Right kidney (tissue), 9 donors: ENCODE measurements around the gene THUMPD3.

Experiments used
- DNase-seq: peaks from one replicate; pipeline ENCODE4 v3.0.0-alpha.2; 2016
- long read RNA-seq, 8 donors: transcript quantifications; one replicate each; lab custom pipeline, GENCODE V29; 2026

Gene THUMPD3, protein sequence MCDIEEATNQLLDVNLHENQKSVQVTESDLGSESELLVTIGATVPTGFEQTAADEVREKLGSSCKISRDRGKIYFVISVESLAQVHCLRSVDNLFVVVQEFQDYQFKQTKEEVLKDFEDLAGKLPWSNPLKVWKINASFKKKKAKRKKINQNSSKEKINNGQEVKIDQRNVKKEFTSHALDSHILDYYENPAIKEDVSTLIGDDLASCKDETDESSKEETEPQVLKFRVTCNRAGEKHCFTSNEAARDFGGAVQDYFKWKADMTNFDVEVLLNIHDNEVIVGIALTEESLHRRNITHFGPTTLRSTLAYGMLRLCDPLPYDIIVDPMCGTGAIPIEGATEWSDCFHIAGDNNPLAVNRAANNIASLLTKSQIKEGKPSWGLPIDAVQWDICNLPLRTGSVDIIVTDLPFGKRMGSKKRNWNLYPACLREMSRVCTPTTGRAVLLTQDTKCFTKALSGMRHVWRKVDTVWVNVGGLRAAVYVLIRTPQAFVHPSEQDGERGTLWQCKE
- long read RNA-seq, donor 1, partial matches to known transcripts = 22 of 25 reads
- long read RNA-seq, donor 1, other reads (novel, unspliced or antisense) = 0 of 25 reads
- long read RNA-seq, donor 2, partial matches to known transcripts = 0 of 2 reads
- long read RNA-seq, donor 2, other reads (novel, unspliced or antisense) = 0 of 2 reads
- long read RNA-seq, donor 3 = 0 reads
- long read RNA-seq, donor 4, partial matches to known transcripts = 68 of 73 reads
- long read RNA-seq, donor 4, other reads (novel, unspliced or antisense) = 0 of 73 reads
- long read RNA-seq, donor 5, partial matches to known transcripts = 18 of 24 reads
- long read RNA-seq, donor 5, other reads (novel, unspliced or antisense) = 0 of 24 reads
- long read RNA-seq, donor 6, partial matches to known transcripts = 6 of 9 reads
- long read RNA-seq, donor 6, other reads (novel, unspliced or antisense) = 0 of 9 reads
- long read RNA-seq, donor 7, transcript THUMPD3-206 (10 exons, 2,877 nt) = major isoform, 5 of 19 reads
- long read RNA-seq, donor 7, partial matches to known transcripts = 12 of 19 reads
- long read RNA-seq, donor 7, other reads (novel, unspliced or antisense) = 0 of 19 reads
- long read RNA-seq, donor 8, partial matches to known transcripts = 11 of 16 reads
- long read RNA-seq, donor 8, other reads (novel, unspliced or antisense) = 0 of 16 reads

DNA sequence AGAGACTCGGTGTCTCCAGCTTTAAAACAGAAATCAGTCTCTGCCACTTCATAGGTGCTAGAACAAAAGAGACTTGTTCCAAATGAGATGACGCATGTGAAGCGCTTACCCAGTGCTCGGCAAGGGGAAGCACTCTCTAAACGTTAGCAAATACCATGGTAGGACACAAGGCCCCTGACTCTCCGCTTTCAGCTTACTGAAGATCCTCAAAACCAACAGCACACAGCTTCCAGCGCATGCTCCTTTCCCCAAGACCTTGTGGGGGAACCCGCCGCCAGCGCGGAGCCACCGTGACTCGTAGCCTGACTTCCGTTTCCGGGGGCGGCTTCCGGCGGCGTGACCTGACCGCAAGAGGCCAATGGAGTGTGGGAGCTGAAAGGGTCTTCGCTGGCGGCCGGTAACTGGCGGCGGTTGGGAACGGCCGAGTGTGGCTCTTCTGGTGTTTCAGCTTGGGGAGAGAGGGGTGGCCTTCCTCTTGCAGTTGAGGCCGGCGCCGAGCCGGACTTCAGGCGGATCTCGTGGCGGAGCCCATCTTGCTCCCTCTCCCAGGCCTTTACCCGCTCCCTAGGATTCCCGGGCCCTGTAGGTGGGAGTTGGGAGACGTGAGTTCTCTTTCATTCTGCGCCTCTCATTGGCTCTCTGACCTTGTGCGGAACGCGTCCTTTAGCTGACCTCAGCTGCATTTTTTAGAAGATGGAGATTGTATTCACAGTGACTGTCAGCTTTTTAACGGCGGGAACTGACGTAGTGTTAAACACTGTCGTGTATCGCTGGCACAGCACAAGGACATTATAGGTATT lies at the start of gene THUMPD3:
Gene THUMPD3 (plus strand): TSS at position 324 of the 800 bp plus-strand sequence. CDS start 2,015 bp downstream, outside the sequence.
- peak; percentile 96 for DNase-seq

DNA sequence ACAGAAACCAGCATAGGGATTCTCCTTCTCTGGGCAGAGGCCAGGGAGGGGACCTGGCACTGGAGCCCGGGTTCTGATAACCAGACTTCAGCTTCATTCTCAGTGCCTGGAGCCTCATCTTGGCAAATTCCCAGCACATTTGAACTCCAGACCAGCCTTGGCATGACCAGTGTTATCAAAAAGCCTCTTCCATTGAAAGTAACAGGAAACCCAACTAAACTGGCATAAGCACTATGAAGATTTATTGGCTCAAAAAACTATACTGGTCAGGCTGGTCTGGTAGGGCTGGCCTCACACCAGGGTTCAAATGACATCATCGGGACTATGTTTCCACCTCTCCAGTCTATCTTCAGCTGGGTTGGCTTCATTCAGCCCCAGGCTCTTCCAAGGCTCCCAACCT lies 48.1 kb upstream of the THUMPD3 start:
- DNase-seq = no peak

DNA sequence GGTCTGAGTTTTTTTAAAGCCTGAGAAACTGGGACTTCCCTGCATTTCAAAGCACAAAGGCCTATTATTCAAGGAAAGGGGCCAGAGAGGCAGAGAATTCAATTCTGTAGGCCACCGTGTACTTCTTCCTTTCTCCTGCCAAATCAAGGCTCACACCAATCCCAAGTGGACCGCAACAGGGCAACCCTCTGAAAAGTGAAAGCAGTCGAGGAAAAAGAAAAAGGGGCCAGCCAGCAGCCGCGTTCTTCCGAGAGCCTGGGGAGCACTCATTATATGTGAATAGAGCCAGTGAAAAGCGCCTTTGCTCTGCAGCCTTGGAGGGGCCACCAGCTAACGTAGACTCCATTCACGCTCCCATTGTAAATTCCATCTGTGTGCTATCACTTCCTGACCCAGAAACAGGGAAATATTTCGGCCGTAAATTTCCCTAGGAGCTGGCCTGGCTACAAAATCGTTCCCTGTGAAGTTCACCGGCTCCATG lies 45.9 kb upstream of the THUMPD3 start:
- DNase-seq = peak; percentile 66

DNA sequence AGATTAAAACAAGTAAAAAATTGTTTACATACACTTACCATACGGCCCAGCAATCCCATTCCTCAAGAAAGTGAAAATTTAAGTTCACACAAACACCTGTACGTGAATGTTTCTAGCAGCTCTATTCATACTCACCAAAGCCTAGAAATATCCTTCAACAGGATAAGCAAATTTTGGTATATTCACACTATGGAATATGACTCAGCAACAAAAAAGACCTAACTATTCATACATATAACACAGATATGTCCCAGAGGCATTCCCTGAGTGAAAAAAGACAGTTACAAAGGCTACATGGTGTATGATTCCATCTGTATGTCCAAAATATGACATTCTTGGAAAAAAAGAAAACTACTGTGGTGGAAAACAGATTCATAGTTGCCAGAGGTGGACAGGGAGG lies 40.1 kb upstream of the THUMPD3 start:
- DNase-seq = no peak

DNA sequence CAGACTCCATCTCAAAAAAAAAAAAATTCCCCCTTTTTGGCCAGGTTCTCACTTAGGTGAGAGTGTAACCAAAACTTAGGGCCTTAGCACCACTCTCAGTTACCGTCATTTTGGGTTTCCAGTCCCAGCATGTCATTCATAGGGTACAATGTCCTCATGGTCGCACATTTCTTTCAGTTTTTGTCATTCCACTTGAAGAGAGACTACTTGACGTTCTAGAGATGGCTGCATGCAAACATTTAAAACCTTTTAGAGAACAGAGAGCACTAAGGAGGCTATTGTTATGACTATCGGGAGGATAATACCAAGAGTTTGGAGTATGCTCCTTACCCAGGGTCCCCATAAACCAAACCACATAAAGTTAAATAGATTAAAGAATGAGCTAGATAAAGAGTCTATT lies 37.9 kb upstream of the THUMPD3 start:
- DNase-seq = no peak

DNA sequence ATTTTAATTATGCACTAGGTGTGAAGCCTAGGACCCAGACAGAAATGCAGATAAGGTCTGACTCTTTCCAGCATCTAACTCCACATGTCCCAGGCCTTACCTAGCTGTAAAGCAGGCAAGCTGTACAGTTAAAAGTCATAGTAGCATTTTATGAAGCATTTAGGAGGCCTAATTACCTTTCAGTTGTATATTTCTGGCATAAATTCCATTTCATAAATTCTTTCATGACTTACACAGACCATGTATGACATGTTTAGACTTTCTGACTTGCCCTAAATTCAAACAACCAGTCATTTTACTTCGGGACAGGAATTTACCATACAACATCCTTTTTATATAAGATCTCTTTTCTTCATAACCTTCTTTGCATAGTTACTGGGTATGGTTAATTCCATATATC lies 35.3 kb upstream of the THUMPD3 start:
- no peak for DNase-seq

DNA sequence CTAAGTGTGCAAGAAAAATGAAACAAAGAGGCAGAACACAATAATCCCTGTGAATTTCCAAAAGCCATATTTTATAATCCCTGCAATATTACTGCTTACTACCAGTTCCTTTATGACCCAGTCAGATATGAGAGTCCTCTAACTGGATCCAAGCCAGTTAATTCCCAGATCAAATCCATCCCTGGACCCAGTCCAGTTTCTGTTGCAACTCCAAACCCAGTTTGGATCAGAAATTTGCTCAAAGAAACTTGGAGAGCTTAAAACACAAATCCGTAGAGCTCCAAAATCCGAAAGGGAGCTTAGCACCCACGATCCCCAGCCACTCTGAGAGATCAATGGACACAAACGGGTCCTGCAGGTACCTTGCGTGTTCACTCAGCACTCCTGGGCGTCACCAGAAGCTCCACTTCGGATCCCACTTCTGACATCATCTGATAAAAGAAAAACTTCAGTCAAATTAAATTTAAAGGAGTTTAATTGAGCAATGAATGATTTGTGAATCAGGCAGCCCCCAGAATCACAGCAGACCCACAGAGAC lies 32.6 kb upstream of the THUMPD3 start:
- no peak for DNase-seq

DNA sequence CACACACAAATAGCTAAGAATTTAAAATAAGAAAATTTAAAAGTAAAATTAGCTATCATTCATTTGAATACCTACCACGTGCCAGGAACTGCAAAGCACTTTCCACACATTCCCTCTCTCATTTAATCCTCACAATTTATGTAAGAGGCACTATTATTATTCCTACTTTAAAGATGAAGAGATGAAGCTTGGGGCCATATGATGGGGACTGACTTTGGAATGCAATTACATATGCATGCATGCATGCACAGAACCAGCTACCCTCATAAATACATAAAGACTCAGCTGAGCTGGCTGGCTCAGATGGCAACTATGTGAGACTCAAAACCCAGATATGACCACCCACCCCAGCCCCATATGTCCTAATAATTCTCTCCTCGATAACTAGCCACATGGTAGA lies 31.7 kb upstream of the THUMPD3 start:
- DNase-seq = no peak

DNA sequence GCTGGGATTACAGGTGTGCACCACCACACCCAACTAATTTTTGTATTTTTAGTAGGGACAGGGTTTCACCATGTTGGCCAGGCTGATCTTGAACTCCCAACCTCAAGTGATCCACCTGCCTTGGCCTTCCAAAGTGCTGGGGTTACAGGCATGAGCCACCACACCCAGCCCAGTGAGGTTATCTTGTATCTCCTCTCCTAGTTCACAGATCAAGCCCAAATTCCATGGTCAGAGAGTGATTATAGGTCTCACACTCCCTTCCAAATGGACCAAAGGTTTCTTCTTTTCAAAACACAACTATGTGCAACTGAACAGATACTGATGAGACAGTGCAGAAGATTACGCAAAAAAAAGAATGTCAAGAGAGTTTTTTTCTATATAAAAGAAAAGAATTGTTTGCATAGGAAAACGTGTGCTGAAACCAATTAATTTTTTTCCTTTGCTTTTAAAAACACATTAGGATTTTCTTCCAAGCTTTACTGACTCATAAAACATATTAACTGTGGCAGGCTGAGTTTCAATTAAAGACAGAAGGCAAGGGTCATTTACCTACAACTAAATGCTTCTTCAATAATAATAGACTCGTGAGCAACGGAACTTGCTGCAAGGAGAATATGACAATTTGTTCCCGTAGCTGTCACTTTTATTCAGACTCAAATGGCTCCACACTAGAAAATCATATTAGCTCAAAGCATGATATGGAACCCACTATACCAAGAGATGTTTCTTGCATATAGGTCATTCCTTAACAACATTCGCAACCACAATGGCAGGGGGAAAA lies 30.4 kb upstream of the THUMPD3 start:
- no peak for DNase-seq

DNA sequence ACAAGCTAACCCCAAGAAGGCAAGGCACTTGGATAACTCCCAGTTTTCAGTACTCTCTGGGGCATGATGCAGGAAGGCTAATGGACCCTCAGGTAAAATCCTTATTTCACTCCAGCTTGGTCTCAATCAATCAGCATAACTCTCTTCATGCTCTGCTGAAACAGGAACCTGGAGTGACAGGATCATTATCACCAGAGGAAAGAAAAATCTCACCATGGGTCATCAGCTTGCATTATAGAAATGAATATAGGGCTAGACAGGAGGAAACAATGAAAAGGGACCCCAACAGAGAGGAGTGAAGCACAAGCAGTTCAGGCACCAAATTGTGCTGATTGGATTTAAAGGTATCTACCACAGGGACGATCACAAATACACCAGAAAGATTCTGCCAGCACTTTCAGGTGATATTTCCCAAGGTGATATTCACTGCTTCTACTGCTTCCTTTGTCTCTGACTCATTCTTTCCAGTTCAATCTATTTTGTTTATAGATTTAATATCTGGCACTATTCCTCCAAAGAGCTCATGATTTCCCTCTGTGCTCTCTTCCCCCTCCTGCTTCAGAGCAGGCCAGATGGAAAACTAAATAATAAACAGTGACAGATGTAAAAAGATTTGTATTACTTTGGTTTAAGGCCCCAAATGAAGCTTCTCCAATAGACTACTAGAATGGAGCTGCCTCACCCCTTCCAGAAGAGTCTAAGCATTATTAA lies 22.9 kb upstream of the THUMPD3 start:
- DNase-seq = no peak

DNA sequence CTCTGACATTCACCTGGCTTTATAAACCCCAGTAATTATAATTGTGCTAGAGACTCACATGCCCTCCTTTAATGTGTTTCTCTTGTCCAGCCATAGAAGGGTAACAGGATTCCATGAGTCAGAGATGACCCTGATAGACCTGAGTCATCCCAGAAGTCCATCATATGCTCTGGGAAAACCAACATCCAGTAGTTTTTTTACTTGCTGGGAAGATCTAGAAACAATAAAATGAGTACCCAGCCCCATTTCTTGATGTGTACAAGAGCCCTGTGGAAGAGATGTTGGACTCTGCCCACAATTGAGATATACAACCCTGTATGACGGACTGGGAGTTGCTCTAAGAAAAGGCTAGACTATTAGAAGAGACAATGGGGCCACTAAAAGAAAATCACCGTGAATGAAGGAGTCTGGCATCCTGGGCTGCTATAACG lies 22.4 kb upstream of the THUMPD3 start:
- DNase-seq = no peak

DNA sequence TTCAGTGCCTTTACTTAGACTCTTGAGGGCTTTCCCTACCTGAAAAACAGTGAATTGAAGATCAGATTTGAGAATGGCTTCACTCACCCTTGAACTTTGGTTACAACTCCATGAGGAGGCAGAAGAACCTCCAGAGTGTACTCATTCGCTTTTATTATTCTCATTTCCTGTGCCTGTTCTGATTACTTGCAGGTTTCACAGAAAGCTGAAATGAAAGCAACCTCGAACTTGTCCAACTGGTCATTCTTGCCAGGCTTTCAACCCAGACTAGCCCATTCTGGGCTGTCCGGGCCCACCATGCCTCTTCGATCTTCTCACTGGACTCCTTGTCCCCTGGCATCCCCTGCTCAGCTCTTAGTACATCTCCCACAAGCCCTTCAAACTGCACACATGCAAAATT lies 20.2 kb upstream of the THUMPD3 start:
- no peak for DNase-seq

DNA sequence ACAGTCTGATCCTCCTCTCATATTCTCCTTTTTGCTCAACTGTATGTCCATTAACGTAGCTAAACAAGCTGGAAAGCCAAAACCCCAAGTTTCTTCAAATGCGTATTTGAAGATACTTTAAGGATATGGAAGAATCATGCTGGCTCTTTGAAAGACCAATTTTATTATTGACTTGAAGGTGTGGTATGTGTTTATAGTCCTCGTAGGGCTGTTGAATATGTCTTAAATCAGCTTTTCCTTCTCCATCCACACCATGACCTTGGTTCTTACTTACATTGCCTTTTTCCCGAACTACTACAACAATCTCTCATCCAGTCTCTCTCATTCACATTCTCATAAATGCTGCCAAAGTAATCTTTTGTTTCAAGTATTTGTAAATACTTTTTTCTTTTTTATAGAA lies 19.7 kb upstream of the THUMPD3 start:
- no peak for DNase-seq

DNA sequence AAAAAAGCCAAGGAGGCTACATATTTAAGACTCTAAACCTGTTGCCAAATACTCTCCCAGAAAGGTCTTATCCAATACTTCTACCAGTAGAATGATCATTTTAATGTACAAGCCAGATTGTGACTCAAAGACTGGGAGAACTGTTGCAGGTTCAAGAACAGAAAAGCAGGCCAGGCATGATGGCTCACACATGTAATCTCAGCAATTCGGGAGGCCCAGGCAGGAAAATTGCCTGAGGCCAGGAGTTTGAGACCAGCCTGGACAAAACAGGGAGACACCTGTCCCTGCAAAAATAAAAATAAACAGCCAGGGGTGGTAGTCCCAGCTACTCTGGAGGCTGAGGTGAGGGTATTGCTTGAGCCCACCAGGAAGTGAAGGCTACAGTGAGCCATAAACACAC lies 17.8 kb upstream of the THUMPD3 start:
- no peak for DNase-seq

DNA sequence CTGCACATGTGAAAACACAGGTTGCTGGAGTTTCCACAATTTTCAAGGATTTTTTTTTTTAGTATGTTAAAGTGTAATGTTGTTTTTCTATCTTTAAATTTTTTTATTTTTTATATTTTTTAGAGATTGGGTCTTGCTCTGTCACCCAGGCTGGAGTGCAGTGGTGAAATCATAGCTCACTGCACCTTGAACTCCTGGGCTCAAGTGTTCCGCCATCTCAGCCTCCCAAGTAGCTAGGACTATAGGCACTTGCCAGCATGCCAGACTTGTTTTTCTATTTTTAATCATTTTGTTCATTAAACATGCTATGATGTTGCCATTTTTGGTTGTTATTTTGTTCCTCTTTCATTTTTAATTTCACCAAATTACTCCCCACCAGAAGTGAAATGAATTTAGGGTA lies 16.7 kb upstream of the THUMPD3 start:
- DNase-seq = no peak

DNA sequence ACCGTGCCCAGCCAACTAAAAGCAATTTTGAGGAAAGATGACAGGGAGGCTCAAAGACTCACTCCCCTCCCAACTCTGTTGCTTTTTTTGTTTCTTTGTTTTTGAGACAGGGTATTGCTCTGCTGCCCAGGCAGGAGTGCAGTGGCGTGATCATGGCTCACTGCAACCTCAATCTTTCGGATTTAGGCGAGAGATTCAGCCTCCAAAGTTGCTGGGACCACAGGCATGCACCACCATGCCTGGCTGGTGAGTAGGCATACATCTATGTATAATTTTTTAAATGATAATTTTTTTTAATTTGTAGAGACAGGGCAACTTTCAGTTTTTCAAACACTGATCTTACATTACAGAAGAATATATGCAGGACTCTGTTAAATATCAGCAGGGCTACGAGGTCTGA lies 15.8 kb upstream of the THUMPD3 start:
- no peak for DNase-seq

DNA sequence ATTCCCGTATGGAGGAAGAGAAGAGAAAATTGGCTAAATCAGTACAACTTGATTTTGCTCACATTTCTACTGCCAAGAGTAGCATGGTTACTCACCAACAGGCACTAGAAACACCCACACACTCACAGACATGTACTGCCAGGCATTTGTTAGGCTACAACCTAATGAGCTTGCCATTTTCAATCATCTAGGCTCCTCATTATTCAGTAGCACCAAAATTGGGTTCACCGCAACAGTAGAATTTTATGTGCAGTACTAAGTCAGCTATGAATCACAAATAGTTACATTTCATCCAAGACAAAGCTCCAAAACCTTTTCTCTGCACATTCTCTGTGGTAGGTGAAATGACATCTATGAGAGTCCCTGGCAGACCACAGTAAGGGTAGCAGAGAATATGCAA lies 15.0 kb upstream of the THUMPD3 start:
- no peak for DNase-seq

DNA sequence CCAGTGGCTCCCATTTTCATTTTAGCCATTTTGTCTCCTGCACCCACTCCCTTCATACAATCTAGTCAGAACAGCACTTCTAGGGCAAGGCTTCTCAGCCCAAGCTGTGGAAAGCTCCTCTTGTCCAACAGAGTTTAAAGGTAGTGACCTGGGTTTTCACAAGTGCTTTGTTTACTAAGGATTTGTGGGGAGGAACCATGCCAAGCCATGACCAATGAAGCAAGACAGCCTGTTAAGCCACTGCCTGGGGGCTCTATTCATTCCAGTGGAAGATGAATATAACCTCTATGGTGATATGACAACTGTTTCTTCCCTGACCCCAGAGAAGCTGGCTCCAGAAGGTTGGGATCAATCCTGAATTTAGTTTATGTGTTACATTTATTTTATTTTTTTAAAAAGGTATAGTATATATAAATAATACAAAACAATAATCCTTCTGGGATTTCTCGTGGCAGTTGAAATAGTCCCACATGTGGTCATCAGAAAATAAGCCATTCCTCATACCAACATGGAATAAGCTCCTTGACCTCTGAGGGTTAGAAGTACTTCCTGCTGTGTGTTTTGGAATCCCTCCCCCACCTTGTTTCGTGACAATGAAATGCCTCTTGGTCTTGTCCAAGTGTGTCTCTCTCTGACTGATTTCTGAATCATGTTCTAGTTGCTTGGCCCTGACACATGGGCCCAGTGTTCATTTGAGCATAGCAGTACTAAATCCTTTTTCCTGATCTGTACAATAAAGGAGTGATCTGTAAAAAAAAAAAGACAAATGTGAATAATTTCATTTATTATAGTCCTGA lies 13.3 kb upstream of the THUMPD3 start:
- DNase-seq = no peak

DNA sequence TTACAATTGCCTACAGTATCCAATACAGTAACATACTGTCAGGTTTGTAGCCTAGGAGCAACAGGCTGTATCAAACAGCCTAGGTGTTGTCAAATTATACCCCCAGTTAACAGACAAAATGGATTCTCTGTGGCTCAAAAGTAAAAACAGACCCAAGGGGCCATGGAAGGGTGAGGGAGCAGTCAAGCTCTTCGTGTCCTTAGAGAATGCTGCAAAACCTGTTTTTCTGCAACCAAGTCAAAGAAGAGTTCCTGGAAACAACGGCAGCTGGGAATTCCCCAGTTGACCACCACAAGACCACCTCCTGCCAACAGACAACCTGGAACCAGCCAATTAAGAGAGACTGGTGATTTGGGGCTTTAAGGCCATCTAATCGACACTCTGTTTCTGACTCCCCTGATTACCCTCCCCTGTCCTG lies 11.1 kb upstream of the THUMPD3 start:
- DNase-seq = peak; percentile 30
